Mesenchymal stem cell (in vitro differentiated cells and primary cell): Measurements from ENCODE around the gene ABHD12B.
A peak's percentile ranks its signal among the peaks of the same experiment; 100 is the strongest.

Source experiments
- DNase-seq: peaks from one replicate; pipeline ENCODE4 v3.0.0-alpha.2; 2013
- H2AFZ ChIP-seq: one replicate; pipeline ENCODE4 v1.6.1; 2013; ENCODE audit warnings: low read depth, mild to moderate bottlenecking, control low read depth, inconsistent platforms, low read length, moderate library complexity
- H2AK5ac ChIP-seq: 2 replicates; pipeline ENCODE4 v1.6.1; 2013; ENCODE audit warnings: low read length, moderate library complexity, mild to moderate bottlenecking, inconsistent platforms; ENCODE audit not compliant: severe bottlenecking
- H2BK120ac ChIP-seq: one replicate; pipeline ENCODE4 v1.6.1; 2013; ENCODE audit warnings: low read depth, mild to moderate bottlenecking, inconsistent platforms, low read length, moderate library complexity
- H2BK12ac ChIP-seq, 2 experiments: one replicate each; pipeline ENCODE4 v1.6.1; 2013; ENCODE audit warnings: inconsistent platforms in 2 of 2, low read length in 2 of 2, mild to moderate bottlenecking in 2 of 2, moderate library complexity in 2 of 2, control low read depth in 1 of 2
- H2BK15ac ChIP-seq: one replicate; pipeline ENCODE4 v1.6.1; 2013; ENCODE audit warnings: mild to moderate bottlenecking, low read depth, inconsistent platforms; ENCODE audit not compliant: poor library complexity, severe bottlenecking
- H2BK5ac ChIP-seq: 2 replicates; pipeline ENCODE4 v1.6.1; 2013; ENCODE audit warnings: low read depth, mild to moderate bottlenecking, low read length, control low read depth, inconsistent platforms; ENCODE audit not compliant: poor library complexity, severe bottlenecking
- H3K14ac ChIP-seq, 2 experiments: one replicate each; pipeline ENCODE4 v1.6.1; 2013; ENCODE audit warnings: inconsistent platforms in 2 of 2, low read length in 2 of 2, control low read depth in 1 of 2, mild to moderate bottlenecking in 1 of 2, moderate library complexity in 1 of 2
- H3K18ac ChIP-seq, 2 experiments: one replicate each; pipeline ENCODE4 v1.6.1; 2013; ENCODE audit warnings: inconsistent platforms in 2 of 2, low read length in 2 of 2, control low read depth in 1 of 2, low read depth in 1 of 2, mild to moderate bottlenecking in 1 of 2
- H3K23ac ChIP-seq, 2 experiments: one replicate each; pipeline ENCODE4 v1.6.1; 2013; ENCODE audit warnings: inconsistent platforms in 2 of 2, low read length in 2 of 2, mild to moderate bottlenecking in 2 of 2, moderate library complexity in 2 of 2, control low read depth in 1 of 2
- H3K27ac ChIP-seq: 2 replicates; pipeline ENCODE4 v1.5.1; 2013; ENCODE audit warnings: mild to moderate bottlenecking, moderate library complexity, low read length, control low read depth, inconsistent platforms; ENCODE audit not compliant: poor library complexity, severe bottlenecking
- H3K27me3 ChIP-seq, 2 experiments: 2 replicates each; pipeline versions ENCODE4 v1.6.1 to v1.7.0; 2013; ENCODE audit warnings: low read length in 2 of 2, mild to moderate bottlenecking in 2 of 2, moderate library complexity in 2 of 2, control low read depth in 1 of 2, inconsistent platforms in 1 of 2; ENCODE audit not compliant: control insufficient read depth in 1 of 2, insufficient read depth in 1 of 2
- H3K36me3 ChIP-seq, 2 experiments: 2 replicates each; pipeline versions ENCODE4 v1.6.1 to v1.7.0; 2013; ENCODE audit warnings: low read length in 2 of 2, control low read depth in 1 of 2, inconsistent platforms in 1 of 2, low read depth in 1 of 2, mild to moderate bottlenecking in 1 of 2; ENCODE audit not compliant: insufficient read depth in 2 of 2, control insufficient read depth in 1 of 2
- H3K4ac ChIP-seq, 2 experiments: one replicate each; pipeline ENCODE4 v1.6.1; 2013; ENCODE audit warnings: inconsistent platforms in 2 of 2, low read length in 2 of 2, mild to moderate bottlenecking in 2 of 2, moderate library complexity in 2 of 2, control low read depth in 1 of 2, low read depth in 1 of 2
- H3K4me1 ChIP-seq: 2 replicates; pipeline ENCODE4 v1.6.1; 2013; ENCODE audit warnings: low read depth, low read length, control low read depth; ENCODE audit not compliant: control insufficient read depth, insufficient read depth
- H3K4me2 ChIP-seq: 2 replicates; pipeline ENCODE4 v1.6.1; 2013; ENCODE audit warnings: low read length, mild to moderate bottlenecking, inconsistent platforms; ENCODE audit not compliant: poor library complexity, severe bottlenecking
- H3K4me3 ChIP-seq, 2 experiments: 2 replicates each; pipeline versions ENCODE4 v1.5.1 to v1.7.0; 2013; ENCODE audit warnings: low read length in 2 of 2, mild to moderate bottlenecking in 2 of 2, control low read depth in 1 of 2, low read depth in 1 of 2; ENCODE audit not compliant: insufficient read depth in 1 of 2
- H3K79me1 ChIP-seq: replicated peaks from 2 replicates; pipeline ENCODE4 v1.6.1; 2013; ENCODE audit warnings: mild to moderate bottlenecking, control low read depth, low read length, inconsistent platforms; ENCODE audit not compliant: poor library complexity, severe bottlenecking
- H3K9ac ChIP-seq: 2 replicates; pipeline ENCODE4 v1.7.0; 2013; ENCODE audit warnings: mild to moderate bottlenecking, low read length, moderate library complexity
- H3K9me3 ChIP-seq: 2 replicates; pipeline ENCODE4 v1.7.0; 2013; ENCODE audit warnings: mild to moderate bottlenecking, low read length; ENCODE audit not compliant: control insufficient read depth
- H4K8ac ChIP-seq: one replicate; pipeline ENCODE4 v1.6.1; 2013; ENCODE audit warnings: inconsistent platforms, mild to moderate bottlenecking, low read length, moderate library complexity
- H4K91ac ChIP-seq: one replicate; pipeline ENCODE4 v1.6.1; 2013; ENCODE audit warnings: mild to moderate bottlenecking, low read length, inconsistent platforms
- WGBS: methylation state at CpG from one replicate; pipeline ENCODE4 v1.1.7; 2013; ENCODE audit warnings: mixed read lengths; 5-methylcytosine and 5-hydroxymethylcytosine counted together

Gene ABHD12B

GRCh38 chr14:50853891-50854290, 18.0 kb upstream of the ABHD12B start:
- Histone ChIP-seq H4K91ac (no peak overlapping the region), H3K4me3 (no peak overlapping the region), H3K36me3 (no peaks in the 10 kb centered on the region), H3K4me1 (no peaks in the 10 kb centered on the region), H3K23ac (no peak overlapping the region), H4K8ac (no peak overlapping the region), H3K18ac (no peak overlapping the region), H3K27ac (no peak overlapping the region), H2AFZ (no peak overlapping the region), H3K27me3 (no peaks in the 10 kb centered on the region), H2BK5ac (no peak overlapping the region), H2AK5ac (no peak overlapping the region), H2BK120ac (no peak overlapping the region), H3K4me2 (no peak overlapping the region), H2BK12ac (no peak overlapping the region), H3K9me3 (no peaks in the 10 kb centered on the region), H3K79me1 (no peaks in the 10 kb centered on the region), H2BK15ac (no peak overlapping the region), H3K4ac (no peak overlapping the region), H3K9ac (no peak overlapping the region), H3K14ac (no peak overlapping the region)
- no peak for DNase-seq

GRCh38 chr14:50854521-50854920, 17.3 kb upstream of the ABHD12B start:
- Histone ChIP-seq H4K8ac (no peak overlapping the region), H3K4me2 (no peak overlapping the region), H2AFZ (no peak overlapping the region), H3K4me1 (no peaks in the 10 kb centered on the region), H3K36me3 (no peaks in the 10 kb centered on the region), H3K14ac (no peak overlapping the region), H3K4me3 (no peak overlapping the region), H2BK15ac (no peak overlapping the region), H2AK5ac (no peak overlapping the region), H3K27me3 (no peaks in the 10 kb centered on the region), H4K91ac (no peak overlapping the region), H2BK12ac (no peak overlapping the region), H2BK5ac (no peak overlapping the region), H3K79me1 (no peaks in the 10 kb centered on the region), H3K27ac (no peak overlapping the region), H2BK120ac (no peak overlapping the region), H3K9me3 (no peaks in the 10 kb centered on the region), H3K18ac (no peak overlapping the region), H3K9ac (no peak overlapping the region), H3K4ac (no peak overlapping the region), H3K23ac (no peak overlapping the region)
- 98% methylated on average over 5 of the region's 5 CpGs for WGBS
- no peak for DNase-seq

- Histone ChIP-seq H3K4me1 (peaks cover 4% of the 10 kb centered on the region), H2BK12ac (no peak overlapping the region), H3K9ac (no peak overlapping the region), H2AK5ac (no peak overlapping the region), H3K36me3 (no peaks in the 10 kb centered on the region), H3K4ac (no peak overlapping the region), H3K27me3 (no peaks in the 10 kb centered on the region), H2BK5ac (no peak overlapping the region), H2AFZ (no peak overlapping the region), H3K9me3 (no peaks in the 10 kb centered on the region), H3K4me2 (no peak overlapping the region), H4K8ac (no peak overlapping the region), H2BK15ac (no peak overlapping the region), H3K79me1 (no peaks in the 10 kb centered on the region), H3K27ac (no peak overlapping the region), H2BK120ac (no peak overlapping the region), H3K23ac (no peak overlapping the region), H3K18ac (no peak overlapping the region), H3K4me3 (no peak overlapping the region), H3K14ac (no peak overlapping the region), H4K91ac (no peak overlapping the region)
- DNase-seq: peak; percentile 43
- WGBS: 53% methylated on average over 1 of the region's 1 CpG
These were observed 16.3 kb upstream of the ABHD12B start for GRCh38 chr14:50855558-50855957.

- no peak overlapping the region for H2BK15ac ChIP-seq
- no peak overlapping the region for H3K9ac ChIP-seq
- no peak overlapping the region for H3K27ac ChIP-seq
- no peak overlapping the region for H2BK120ac ChIP-seq
- H3K23ac ChIP-seq: no peak overlapping the region
- peaks cover 4% of the 10 kb centered on the region for H3K4me1 ChIP-seq
- H2AFZ ChIP-seq: no peak overlapping the region
- no peaks in the 10 kb centered on the region for H3K9me3 ChIP-seq
- H3K18ac ChIP-seq: no peak overlapping the region
- H3K79me1 ChIP-seq: no peaks in the 10 kb centered on the region
- H3K4me2 ChIP-seq: no peak overlapping the region
- H2BK12ac ChIP-seq: no peak overlapping the region
- H3K4me3 ChIP-seq: no peak overlapping the region
- H4K91ac ChIP-seq: no peak overlapping the region
- 73% methylated on average over 5 of the region's 5 CpGs for WGBS
- no peaks in the 10 kb centered on the region for H3K27me3 ChIP-seq
- no peak overlapping the region for H3K4ac ChIP-seq
- no peak for DNase-seq
- no peak overlapping the region for H4K8ac ChIP-seq
- no peak overlapping the region for H2AK5ac ChIP-seq
- H3K14ac ChIP-seq: peak overlapping the region in 1 of 2 experiments; percentile 75
- no peaks in the 10 kb centered on the region for H3K36me3 ChIP-seq
- H2BK5ac ChIP-seq: no peak overlapping the region
These were observed 15.2 kb upstream of the ABHD12B start for GRCh38 chr14:50856660-50857059.
